ENCODE results near the gene CNTFR. TPM values are rescaled to one million over a fixed set of nuclear protein-coding genes. Genes with fewer than 3 reads are reported as not detected.

CNTFR gene
- total RNA-seq, 1 donor from 2014 or later = 1.1 TPM

DNA sequence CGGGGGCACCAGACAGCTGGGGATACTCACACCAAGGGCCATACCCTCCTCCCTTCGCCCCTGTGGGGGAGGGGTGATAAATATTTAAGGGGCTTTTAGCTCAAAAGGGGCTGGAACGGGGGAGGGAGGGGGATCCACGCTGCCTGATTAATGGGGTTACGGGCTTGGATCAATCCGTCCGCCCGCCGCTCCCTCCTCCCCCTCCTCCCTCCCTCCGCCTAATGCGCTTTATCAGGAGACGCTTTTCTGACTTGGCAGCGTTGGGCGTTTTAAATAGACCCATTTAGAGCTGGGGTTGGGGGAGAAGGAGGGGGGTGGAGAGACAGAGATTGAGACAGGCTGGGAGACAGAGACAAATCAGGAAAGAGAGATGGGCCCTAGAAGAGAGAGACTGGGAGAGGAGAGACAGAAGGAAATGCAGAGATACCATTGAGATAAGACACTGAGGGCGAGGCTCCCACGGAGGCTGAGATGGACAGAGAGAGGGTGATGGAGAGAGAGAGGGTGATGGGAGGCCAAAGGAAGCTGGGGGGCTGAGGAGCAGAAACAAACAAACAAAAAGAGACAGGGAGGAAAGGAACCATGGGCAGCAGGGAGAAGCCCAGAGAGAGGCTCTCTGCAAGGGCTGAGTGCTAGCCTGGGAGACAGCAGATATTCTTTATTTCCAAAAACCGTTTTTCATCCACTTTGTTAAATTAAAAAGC is 10.3 kb downstream of the CNTFR start:
- H3K36me3 ChIP-seq (ENCODE audit: control insufficient read depth, insufficient read depth, low read length) = no peaks in the 10 kb centered on the region
- H3K4me3 ChIP-seq (ENCODE audit: low read depth, low read length) = no peak overlapping the region
- peaks cover 82% of the 10 kb centered on the region for H3K27me3 ChIP-seq (ENCODE audit: control insufficient read depth, insufficient read depth, low read length)
- no peak for TF ChIP-seq CTCF (IDR thresholded peaks at IDR 0.05; ENCODE audit: insufficient read depth, low read length, poor library complexity, severe bottlenecking)
- no peak for DNase-seq (ENCODE audit: low read depth)

DNA sequence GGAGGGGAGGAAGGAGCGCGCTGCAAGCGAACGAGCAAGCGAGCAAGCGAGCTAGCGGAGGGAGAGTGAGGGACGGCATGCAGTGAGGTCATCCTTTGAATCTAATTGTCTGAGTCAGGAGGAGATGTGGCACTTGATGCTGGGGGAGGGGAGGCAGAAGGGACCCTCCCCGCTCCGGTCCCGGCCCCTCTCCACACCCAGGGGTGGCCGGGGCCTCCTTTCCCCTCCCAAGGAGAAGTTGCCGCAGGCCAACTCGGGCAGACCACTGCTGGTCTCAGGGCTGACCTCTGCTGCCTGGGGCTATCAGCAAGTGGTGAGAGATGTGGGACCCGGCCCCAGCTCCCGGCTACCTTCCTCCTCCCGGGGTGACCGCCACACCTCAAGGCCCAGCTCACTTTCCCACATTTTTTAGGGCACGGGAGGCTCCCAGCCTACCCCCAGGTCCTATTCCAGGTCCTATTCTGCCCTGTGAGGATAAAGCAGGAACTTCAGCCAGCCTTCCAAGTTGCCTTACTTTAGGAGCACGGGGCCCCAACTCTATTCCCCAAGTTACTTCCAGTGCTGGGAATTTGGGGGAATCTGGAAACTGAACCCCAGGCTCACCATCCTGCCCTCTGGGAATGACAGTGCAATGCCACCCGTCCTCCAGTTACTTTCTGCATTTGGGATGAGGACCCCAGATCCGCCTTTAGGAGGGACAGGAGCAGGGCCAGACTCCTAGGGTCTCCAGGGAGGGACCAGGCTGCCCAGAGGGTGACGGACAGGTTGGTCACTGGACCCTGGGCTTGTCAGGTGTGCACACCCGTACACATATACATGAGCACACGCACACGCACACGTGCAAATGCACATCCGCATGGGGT is 11.1 kb downstream of the CNTFR start:
- peak; percentile 14 for DNase-seq (ENCODE audit: low read depth)
- TF ChIP-seq CTCF (IDR thresholded peaks at IDR 0.05; ENCODE audit: insufficient read depth, low read length, poor library complexity, severe bottlenecking) = no peak
- H3K36me3 ChIP-seq (ENCODE audit: control insufficient read depth, insufficient read depth, low read length) = no peaks in the 10 kb centered on the region
- no peak overlapping the region for H3K4me3 ChIP-seq (ENCODE audit: low read depth, low read length)
- H3K27me3 ChIP-seq (ENCODE audit: control insufficient read depth, insufficient read depth, low read length) = peaks cover 82% of the 10 kb centered on the region

DNA sequence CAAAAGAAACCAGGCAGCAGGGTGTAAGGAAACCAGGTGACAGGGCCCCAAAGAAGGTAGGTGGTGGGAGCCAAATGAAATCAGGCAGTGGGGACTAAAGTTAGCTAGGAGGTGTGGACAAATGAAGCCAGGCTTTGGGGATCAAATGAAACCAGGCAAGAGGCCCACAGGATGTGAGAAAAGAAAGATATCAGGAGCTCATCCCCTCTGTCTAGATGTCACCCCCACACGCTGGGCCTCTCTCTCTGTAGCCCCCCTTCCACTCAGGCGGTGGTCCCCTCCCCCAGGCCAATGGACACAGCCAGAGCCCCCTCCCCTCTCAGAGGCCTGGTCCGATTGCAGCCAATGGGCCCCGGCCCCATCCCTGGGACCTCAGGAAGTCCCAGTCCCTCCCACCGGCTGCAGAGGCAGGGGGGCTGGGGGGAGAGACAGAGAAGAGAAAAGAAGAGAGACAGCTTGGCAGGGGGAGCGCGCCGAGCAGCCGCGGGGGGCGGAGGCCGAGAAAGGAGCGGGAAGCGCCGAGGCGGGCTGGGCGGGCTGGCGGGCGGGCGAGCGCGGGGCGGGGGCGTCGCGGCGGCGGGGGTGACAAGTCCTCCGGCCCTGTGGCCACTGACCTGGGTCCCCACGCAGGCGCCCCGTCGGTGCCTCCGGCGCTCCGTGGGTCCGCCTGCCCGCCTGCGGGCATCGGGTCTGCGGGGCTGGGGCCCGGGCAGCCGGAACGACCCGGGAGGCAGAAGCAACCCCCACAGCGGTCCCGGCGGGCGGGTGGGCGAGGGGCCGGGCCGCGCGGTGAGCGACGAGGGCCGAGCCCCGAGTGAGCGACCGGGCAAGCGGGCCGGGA is 11.9 kb downstream of the CNTFR start:
- Histone ChIP-seq H3K36me3 (ENCODE audit: control insufficient read depth, insufficient read depth, low read length) (no peaks in the 10 kb centered on the region), H3K27me3 (ENCODE audit: control insufficient read depth, insufficient read depth, low read length) (peaks cover 82% of the 10 kb centered on the region), H3K4me3 (ENCODE audit: low read depth, low read length) (no peak overlapping the region)
- no peak for TF ChIP-seq CTCF (IDR thresholded peaks at IDR 0.05; ENCODE audit: insufficient read depth, low read length, poor library complexity, severe bottlenecking)
- no peak for DNase-seq (ENCODE audit: low read depth)

DNA sequence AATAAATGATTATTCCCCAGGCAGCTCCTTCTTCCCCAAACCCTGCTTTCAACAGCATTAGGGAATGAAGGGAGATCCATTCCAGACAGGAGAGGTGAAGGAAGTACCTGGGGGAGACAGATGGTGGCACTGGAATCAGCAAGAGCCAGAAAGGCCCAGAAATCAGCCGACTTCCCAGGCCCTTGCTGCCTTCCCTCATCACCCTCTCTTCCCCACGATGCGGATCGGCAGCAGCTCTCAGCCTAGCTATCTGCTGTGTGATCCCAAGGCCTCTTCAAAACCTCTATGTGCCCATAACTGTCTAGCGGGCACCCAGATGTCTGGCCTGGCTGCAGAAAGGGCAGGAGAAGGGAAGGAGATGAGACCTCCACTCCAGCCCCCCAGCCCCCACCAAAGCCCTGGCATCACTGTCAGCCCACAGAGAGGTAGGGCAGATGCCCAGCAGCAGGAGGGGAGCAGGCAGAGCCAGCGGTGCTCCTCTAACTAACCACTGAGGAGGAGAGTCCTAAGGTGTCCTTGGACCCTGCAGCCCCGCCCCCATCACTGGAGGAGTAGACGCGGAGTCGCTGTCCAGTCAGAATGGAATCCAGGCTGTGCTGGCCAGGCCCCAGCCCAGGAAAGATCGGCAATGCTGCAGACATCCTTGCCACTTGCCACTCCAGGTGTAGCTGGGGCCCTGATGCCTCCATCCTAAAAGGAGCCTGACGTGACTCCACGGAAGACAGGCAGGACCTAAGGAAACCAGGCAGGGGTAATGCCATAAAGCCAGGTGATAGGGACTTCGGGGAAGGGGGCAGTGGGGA is 12.7 kb downstream of the CNTFR start:
- TF ChIP-seq CTCF (IDR thresholded peaks at IDR 0.05; ENCODE audit: insufficient read depth, low read length, poor library complexity, severe bottlenecking) = no peak
- no peak for DNase-seq (ENCODE audit: low read depth)
- Histone ChIP-seq H3K27me3 (ENCODE audit: control insufficient read depth, insufficient read depth, low read length) (peaks cover 78% of the 10 kb centered on the region), H3K4me3 (ENCODE audit: low read depth, low read length) (no peak overlapping the region), H3K36me3 (ENCODE audit: control insufficient read depth, insufficient read depth, low read length) (no peaks in the 10 kb centered on the region)

- no peak for DNase-seq (ENCODE audit: low read depth)
- Histone ChIP-seq H3K27me3 (ENCODE audit: control insufficient read depth, insufficient read depth, low read length) (peaks cover 80% of the 10 kb centered on the region), H3K36me3 (ENCODE audit: control insufficient read depth, insufficient read depth, low read length) (no peaks in the 10 kb centered on the region), H3K4me3 (ENCODE audit: low read depth, low read length) (no peak overlapping the region)
- no peak for TF ChIP-seq CTCF (IDR thresholded peaks at IDR 0.05; ENCODE audit: insufficient read depth, low read length, poor library complexity, severe bottlenecking)
Observed at GRCh38 chr9:34575862-34576596, 13.5 kb downstream of the CNTFR start.
